ENCODE measurements around the gene GABRA4. TPM values are rescaled to one million over a fixed set of nuclear protein-coding genes. Genes with fewer than 3 reads are reported as not detected.

GABRA4 gene
- total RNA-seq, 1 donor from 2014 or later: not detected

DNA sequence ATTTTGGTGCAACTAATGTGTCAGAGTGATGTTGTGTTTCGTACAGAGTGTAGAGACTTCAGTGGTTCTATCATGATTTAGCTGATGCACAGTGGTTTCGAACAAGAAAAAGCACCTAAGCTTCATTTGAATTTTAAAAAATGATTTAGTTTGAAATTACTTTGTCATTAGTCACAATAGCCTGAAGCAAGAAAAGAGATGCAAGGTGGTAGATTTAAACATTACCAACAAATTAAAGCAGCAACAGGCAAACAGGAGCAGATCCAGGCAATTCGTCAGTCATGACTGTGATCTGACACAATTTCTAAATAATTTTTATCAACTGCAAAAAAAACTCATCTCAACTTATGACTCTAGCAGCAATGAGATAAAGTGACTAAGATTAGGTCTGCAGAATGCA, 59.7 kb downstream of the GABRA4 start:
- ATAC-seq (no peak), DNase-seq (no peak)
- Histone ChIP-seq H3K4me3 (no peak overlapping the region), H3K4me1 (no peaks in the 10 kb centered on the region), H3K9me3 (no peaks in the 10 kb centered on the region), H3K36me3 (no peaks in the 10 kb centered on the region), H3K27ac (no peak overlapping the region), H3K27me3 (ENCODE audit: low read depth) (no peaks in the 10 kb centered on the region)
- TF ChIP-seq, protein P1, sequence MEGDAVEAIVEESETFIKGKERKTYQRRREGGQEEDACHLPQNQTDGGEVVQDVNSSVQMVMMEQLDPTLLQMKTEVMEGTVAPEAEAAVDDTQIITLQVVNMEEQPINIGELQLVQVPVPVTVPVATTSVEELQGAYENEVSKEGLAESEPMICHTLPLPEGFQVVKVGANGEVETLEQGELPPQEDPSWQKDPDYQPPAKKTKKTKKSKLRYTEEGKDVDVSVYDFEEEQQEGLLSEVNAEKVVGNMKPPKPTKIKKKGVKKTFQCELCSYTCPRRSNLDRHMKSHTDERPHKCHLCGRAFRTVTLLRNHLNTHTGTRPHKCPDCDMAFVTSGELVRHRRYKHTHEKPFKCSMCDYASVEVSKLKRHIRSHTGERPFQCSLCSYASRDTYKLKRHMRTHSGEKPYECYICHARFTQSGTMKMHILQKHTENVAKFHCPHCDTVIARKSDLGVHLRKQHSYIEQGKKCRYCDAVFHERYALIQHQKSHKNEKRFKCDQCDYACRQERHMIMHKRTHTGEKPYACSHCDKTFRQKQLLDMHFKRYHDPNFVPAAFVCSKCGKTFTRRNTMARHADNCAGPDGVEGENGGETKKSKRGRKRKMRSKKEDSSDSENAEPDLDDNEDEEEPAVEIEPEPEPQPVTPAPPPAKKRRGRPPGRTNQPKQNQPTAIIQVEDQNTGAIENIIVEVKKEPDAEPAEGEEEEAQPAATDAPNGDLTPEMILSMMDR (IDR thresholded peaks at IDR 0.05): no peak
- intact Hi-C loops (cut with DNase I): no loop called here

- intact Hi-C loops (cut with DNase I): no loop called here
Observed at GRCh38 chr4:46931981-46932380, 61.4 kb downstream of the GABRA4 start.

GRCh38 chr4:46930891-46931290, 62.5 kb downstream of the GABRA4 start:
- no peak overlapping the region for H3K4me3 ChIP-seq
- intact Hi-C loops (cut with DNase I): no loop called here
- no peaks in the 10 kb centered on the region for H3K4me1 ChIP-seq
- H3K27ac ChIP-seq: no peak overlapping the region
- no peak for DNase-seq
- H3K36me3 ChIP-seq: no peaks in the 10 kb centered on the region
- H3K9me3 ChIP-seq: no peaks in the 10 kb centered on the region
- TF ChIP-seq, protein P1 (IDR thresholded peaks at IDR 0.05): no peak
- ATAC-seq: no peak
- no peaks in the 10 kb centered on the region for H3K27me3 ChIP-seq (ENCODE audit: low read depth)

More at GRCh38 chr4:46931981-46932380, 61.4 kb downstream of the GABRA4 start:
- H3K9me3 ChIP-seq: no peaks in the 10 kb centered on the region
- ATAC-seq (peak; percentile 54 to 60), DNase-seq (no peak)
- TF ChIP-seq, protein P1 (IDR thresholded peaks at IDR 0.05): peak; percentile 52
- no peak overlapping the region for H3K4me3 ChIP-seq
- H3K27ac ChIP-seq: no peak overlapping the region
- H3K27me3 ChIP-seq (ENCODE audit: low read depth): no peaks in the 10 kb centered on the region
- no peaks in the 10 kb centered on the region for H3K4me1 ChIP-seq
- H3K36me3 ChIP-seq: no peaks in the 10 kb centered on the region

GRCh38 chr4:46927201-46927600, 66.2 kb downstream of the GABRA4 start:
- Histone ChIP-seq H3K27ac (no peak overlapping the region), H3K4me3 (no peak overlapping the region), H3K27me3 (ENCODE audit: low read depth) (no peaks in the 10 kb centered on the region), H3K4me1 (no peaks in the 10 kb centered on the region), H3K36me3 (no peaks in the 10 kb centered on the region), H3K9me3 (no peaks in the 10 kb centered on the region)
- no peak for DNase-seq
- ATAC-seq: no peak
- TF ChIP-seq, protein P1 (IDR thresholded peaks at IDR 0.05): no peak
- intact Hi-C loops (cut with DNase I): no loop called here

DNA sequence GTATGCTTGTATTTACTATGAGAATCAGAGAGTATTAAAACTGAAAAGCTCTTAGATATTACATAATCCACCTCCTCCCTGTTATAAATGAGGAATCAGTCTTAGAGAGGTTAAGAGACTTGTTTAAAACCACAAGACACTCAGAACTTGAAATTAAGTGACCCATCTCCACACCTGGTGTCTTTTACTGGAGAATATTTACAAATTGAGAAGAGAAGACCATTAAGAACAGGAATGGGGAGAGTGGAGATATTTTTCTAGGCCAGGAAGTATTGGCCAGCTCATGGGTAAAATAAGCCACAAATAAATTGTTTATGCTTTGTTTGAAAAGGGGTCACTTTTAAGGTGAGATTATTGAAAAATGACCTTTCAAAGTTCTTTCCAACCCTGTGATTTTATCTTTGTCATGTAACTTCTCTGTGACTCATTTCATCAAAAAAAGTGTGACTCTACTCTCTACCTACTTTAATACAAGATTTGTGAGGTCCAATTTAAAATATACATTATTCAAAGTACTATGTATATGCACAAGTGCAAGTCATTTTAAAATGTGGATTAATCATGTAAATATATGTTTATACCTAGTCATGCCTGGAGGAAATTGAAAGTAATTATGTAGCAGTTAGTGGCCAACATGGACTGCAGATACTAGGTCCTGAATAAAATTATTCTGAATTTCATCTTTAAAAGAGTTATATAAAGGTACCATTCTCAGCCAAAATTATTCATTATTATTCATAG, 68.4 kb downstream of the GABRA4 start:
- TF ChIP-seq, protein P1 (IDR thresholded peaks at IDR 0.05): no peak
- Histone ChIP-seq H3K4me1 (no peaks in the 10 kb centered on the region), H3K27me3 (ENCODE audit: low read depth) (no peaks in the 10 kb centered on the region), H3K9me3 (no peaks in the 10 kb centered on the region), H3K27ac (no peak overlapping the region), H3K36me3 (no peaks in the 10 kb centered on the region), H3K4me3 (no peak overlapping the region)
- intact Hi-C loops (cut with DNase I): no loop called here
- ATAC-seq (no peak), DNase-seq (no peak)
